ENCODE data around the gene GRSF1.

The GRSF1 gene

DNA sequence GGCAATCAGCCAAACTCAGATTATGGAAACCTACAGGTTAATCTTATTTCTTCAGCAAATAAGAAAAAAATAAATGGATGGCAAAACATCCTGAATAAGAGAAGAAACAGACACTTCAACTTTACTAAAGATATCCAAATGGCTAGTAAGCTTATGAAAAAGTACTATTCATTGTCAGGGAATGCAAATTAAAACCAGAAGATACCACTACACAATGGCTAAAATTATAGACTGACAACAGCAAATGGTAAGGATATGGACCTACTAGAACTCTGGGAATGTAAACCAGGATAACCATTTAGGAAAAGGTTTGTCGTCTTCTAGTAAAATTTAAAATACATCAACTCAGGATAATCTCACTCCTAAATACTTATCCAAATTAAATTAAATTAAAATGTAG is 24.3 kb downstream of the GRSF1 start:
- TF ChIP-seq TCF12 (IDR thresholded peaks at IDR 0.05; ENCODE audit: low read depth) (no peak), RAD21 (IDR thresholded peaks at IDR 0.05; ENCODE audit: low read depth) (no peak), CREB1 (IDR thresholded peaks at IDR 0.05; ENCODE audit: low read depth) (no peak), FOXM1 (IDR thresholded peaks at IDR 0.05; ENCODE audit: borderline replicate concordance, low read depth) (no peak), TEAD4 (IDR thresholded peaks at IDR 0.05) (no peak), YY1 (IDR thresholded peaks at IDR 0.05; ENCODE audit: low read depth) (no peak), CEBPB (IDR thresholded peaks at IDR 0.05) (no peak), NFIC (IDR thresholded peaks at IDR 0.05) (no peak)
- TF ChIP-seq, protein P1, sequence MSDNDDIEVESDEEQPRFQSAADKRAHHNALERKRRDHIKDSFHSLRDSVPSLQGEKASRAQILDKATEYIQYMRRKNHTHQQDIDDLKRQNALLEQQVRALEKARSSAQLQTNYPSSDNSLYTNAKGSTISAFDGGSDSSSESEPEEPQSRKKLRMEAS (IDR thresholded peaks at IDR 0.05) = no peak

DNA sequence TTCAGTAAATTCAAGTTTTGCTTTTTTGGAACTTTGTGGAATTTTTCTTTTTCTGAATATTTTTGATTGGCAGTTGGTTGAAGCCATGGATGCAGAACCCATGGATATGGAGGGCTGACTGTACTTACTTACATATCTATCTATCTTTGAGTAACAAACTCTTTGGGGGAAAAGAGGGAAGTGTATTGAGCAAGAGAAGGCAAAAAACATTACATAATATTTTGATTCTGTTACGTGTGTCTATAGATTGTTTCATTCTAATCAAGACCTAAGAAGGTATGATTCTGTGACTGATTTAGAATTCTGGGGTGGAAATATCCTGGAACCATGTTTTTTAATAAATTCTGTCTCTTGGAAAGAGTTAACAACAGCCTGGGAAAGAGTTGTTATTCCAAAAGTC is 31.5 kb downstream of the GRSF1 start:
- TF ChIP-seq, protein P1 (IDR thresholded peaks at IDR 0.05) = no peak
- TF ChIP-seq EGR1 (IDR thresholded peaks at IDR 0.05) (no peak), REST (IDR thresholded peaks at IDR 0.05; ENCODE audit: low read depth) (no peak), YY1 (IDR thresholded peaks at IDR 0.05; ENCODE audit: low read depth) (no peak), ZBTB7A (IDR thresholded peaks at IDR 0.05; ENCODE audit: low read depth) (no peak), TAF1 (IDR thresholded peaks at IDR 0.05; ENCODE audit: low read depth) (no peak), TEAD4 (IDR thresholded peaks at IDR 0.05) (no peak)

DNA sequence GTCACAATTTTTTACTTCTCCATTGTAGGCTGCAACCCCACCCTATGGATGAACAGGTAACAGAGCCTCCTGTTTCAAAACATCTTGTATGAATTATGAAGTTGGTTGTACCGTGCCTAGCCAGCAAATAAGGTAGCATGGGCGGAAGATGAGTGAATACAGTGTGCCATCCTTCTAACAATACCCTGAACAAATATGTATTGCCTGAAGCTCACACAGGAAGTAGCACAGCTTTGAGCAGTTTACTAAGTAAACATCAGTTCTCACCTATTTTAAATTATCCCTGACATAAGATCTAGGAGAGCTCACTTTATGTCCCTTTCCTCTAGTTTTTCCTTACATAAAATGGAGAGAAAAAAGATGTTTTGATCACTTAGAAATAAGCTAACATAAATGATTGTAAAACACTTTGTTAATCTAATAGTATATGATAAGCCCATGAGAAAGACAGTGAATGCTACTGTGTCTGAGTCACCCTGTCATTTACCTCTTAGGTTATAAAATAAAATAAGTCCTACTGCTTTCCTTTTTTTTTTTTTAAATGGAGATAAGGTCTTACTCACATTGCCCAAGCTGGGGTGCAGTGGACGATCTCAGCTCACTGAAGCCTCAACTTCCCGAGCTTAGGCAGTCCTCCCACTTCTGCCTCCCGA is 36.6 kb downstream of the GRSF1 start:
- TF ChIP-seq CEBPB (IDR thresholded peaks at IDR 0.05) = no peak
- no peak for TF ChIP-seq REST (IDR thresholded peaks at IDR 0.05; ENCODE audit: low read depth)

DNA sequence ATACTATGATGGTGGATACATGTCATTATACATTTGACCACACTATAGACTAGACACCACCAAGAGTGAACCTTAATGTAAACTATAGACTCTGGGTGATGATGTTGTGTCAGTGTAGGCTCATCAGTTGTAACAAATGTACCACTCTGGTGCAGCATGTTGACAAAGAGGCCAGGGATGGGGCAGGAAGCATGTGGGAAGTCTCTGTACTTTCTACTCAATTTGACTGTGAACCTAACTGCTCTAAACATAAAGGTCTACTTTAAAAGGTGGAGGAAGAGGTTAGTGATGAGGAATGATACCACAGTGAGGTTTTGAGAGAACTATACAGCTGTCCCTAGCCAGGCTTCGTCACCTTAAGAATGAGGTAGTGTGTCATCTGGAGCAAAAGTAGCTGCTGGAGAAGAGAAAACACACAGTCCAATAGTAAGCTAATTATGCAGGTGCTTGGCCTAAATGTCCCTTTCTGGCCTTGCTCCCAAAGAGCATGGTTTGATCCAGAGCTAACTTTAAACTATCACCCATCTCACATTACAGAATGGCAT is 38.4 kb downstream of the GRSF1 start:
- TF ChIP-seq EP300 (IDR thresholded peaks at IDR 0.05; ENCODE audit: borderline replicate concordance) (no peak), EGR1 (IDR thresholded peaks at IDR 0.05) (no peak), TCF12 (IDR thresholded peaks at IDR 0.05; ENCODE audit: low read depth) (no peak), TAF1 (IDR thresholded peaks at IDR 0.05; ENCODE audit: low read depth) (no peak), NFIC (IDR thresholded peaks at IDR 0.05) (no peak), ZBTB7A (IDR thresholded peaks at IDR 0.05; ENCODE audit: low read depth) (no peak), CEBPB (IDR thresholded peaks at IDR 0.05) (no peak), YY1 (IDR thresholded peaks at IDR 0.05; ENCODE audit: low read depth) (no peak), FOXM1 (IDR thresholded peaks at IDR 0.05; ENCODE audit: borderline replicate concordance, low read depth) (no peak), REST (IDR thresholded peaks at IDR 0.05; ENCODE audit: low read depth) (no peak)
- TF ChIP-seq, protein P1 (IDR thresholded peaks at IDR 0.05) = no peak

DNA sequence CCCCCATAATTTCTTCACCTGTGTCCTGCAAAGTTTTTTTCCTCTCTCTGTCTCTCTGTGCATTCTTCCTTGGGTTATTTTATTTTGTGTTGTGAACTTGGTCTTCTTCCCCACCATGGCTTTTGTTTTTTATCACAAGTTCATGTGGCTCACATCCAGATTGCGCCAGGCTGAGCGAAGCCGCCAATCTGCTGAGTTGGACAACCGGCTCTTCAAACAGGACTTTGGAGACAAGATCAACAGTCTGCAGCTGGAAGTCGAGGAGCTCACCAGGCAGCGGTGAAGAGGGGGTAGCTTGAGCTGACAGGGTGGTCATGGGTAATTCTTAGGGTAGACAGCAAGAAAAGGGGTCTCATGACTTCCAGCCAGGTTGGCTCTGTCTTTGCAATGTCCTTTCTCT is 46.1 kb downstream of the GRSF1 start:
- TF ChIP-seq CREB1 (IDR thresholded peaks at IDR 0.05; ENCODE audit: low read depth) = no peak
- no peak for TF ChIP-seq TCF12 (IDR thresholded peaks at IDR 0.05; ENCODE audit: low read depth)
- no peak for TF ChIP-seq ZBTB7A (IDR thresholded peaks at IDR 0.05; ENCODE audit: low read depth)
- TF ChIP-seq REST (IDR thresholded peaks at IDR 0.05; ENCODE audit: low read depth) = no peak
- no peak for TF ChIP-seq YY1 (IDR thresholded peaks at IDR 0.05; ENCODE audit: low read depth)
- no peak for TF ChIP-seq RAD21 (IDR thresholded peaks at IDR 0.05; ENCODE audit: low read depth)
- no peak for TF ChIP-seq TAF1 (IDR thresholded peaks at IDR 0.05; ENCODE audit: low read depth)
- TF ChIP-seq, protein P1 (IDR thresholded peaks at IDR 0.05) = no peak
